Ureter (tissue), 1 donor: ENCODE data around the gene KBTBD13. TPM values are rescaled to one million over a fixed set of nuclear protein-coding genes. Genes with fewer than 3 reads are reported as not detected.
"Not testable (repeated sequence)": the region's sequence is repeated elsewhere in the genome, so short reads cannot be mapped to it uniquely, and the experiment has no call there.

Source experiments
- DNase-seq: peaks from one replicate; pipeline ENCODE4 v3.0.0-alpha.2; 2020; ENCODE audit warnings: low spot score
- total RNA-seq: library from RNA; stranded (reverse); gene quantifications from one replicate; pipeline ENCODE4 v1.2.4, GENCODE V29; 2023
- donor health status: DM: yes; HTN: yes; CAD: no.

The KBTBD13 gene
- total RNA-seq, 1 donor from 2014 or later: 0.18 TPM

DNA sequence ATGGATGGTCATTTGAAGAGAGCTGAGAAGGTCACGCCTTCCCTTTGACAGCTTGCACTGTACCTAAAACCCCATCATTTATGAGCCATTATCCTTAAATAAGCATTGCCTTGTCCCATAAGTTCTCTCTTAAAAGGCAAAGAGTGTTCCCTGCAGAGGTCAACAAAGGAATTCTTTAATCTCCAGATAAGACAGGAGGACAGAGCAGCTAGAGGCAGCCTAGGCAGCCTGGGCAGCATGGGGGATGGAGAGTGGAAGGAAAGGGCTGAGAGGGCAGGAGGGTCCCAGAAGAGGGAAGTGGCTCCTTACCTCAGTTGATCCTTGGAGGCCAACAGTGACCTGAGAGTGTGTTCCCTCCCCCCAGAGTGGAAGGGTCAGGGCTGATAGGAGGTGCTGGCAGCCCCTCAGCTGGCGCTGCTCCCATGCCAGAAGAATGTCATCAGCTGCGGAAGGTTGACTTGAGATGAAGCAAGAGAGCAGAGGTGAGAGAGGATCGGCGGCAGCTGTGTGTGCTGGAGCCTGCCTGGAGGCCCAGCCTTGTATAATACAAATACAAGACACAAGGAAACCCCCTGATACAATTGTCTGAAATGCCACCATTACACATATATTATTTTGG, 12.8 kb downstream of the KBTBD13 start:
- no peak for DNase-seq

DNA sequence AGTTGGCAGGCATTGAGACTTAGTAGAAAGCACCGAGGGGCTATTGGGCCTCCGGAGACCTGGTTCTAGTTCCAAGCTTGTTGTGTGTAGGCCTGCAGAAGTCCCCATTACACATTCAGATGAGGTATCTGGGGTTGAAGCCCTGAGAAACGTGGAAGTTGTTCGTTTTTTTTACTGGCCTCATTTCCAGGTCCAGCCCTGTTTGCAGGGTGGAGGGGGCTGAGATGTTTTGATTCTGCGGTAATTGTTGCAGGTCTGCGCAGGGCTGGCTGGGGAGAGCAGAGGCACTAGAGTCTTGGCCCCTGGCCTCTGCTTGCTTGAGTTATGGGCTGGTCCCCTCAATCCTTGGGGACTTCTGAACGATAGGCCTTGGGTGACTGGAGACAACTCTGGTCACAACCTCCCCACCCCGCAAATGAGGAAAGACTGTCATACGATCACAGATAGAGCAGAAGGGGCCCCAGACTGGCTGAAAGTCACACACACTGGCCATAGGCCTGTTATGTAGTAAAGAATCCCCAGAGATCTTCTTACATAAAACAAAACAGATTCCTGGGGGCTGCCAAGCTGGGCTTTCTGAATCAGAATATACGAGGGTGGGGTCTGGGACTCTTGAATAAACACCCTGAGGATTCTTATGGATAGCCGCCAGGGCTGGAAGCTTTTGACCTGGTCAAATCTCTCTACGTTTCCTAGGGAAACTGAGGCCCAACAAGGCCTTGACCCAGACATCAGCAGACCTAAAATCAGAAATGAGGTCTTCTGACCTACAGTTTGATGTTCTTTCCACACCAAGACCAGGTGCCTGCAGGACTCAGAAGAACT, 15.6 kb downstream of the KBTBD13 start:
- no peak for DNase-seq

DNA sequence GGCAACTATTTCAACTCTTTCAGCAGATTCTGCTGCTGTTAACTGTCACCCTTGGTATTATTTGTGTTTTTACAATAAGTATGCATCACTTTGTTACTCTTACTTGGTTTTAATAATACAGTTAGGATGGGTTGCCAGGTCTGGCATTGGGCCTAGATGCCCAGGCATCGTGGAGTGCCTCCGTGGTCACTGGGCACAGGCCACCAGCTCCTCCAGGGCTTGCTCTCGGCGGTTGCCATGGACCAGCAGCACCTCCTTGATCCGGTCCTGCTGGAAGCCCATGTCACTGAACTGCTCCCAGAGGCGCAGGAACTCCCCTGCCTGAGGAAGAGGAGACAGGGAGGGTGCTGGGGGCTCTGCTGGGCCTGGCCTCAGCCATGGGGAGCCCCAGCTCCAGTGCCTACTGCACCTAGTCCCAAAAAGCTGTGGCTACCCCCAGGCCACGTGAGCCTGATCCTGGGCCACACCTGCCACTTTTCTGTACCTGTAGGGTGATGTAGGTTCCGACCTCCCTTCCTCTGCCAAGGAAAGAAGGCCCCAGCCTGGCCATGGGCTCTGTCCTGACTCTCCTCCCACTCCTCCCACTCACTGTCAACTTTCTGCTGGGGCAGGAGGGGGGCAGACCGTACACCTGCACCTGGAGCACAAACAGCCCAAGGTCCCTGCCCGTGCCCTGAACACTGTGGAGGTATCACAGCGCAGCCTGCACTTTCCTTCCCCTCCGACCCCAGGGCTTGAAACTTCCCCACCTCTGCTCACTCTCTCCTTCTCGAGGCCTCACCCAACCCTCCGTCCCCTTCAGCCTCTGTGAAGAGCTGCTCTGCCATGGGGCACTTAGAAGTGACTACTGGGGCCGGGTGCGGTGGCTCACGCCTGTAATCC, 16.6 kb downstream of the KBTBD13 start:
- no peak for DNase-seq

DNA sequence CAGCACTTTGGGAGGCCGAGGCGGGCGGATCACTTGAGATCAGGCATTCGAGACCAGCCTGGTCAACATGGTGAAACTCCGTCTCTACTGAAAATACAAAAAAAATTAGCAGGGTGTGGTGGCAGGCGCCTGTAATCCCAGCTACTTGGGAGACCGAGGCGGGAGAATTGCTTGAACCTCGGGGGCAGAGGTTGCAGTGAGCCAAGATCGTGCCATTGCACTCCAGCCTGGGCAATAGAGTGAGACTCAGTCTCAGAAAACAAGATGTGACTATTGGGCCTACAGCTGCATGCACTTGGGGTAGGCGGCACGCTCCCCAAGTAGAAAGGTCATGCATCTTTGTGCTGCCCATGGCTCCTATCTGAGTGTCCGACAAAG, 17.2 kb downstream of the KBTBD13 start:
- DNase-seq: not testable (repeated sequence)

GRCh38 chr15:65094294-65094995, 17.9 kb downstream of the KBTBD13 start:
- no peak for DNase-seq

DNA sequence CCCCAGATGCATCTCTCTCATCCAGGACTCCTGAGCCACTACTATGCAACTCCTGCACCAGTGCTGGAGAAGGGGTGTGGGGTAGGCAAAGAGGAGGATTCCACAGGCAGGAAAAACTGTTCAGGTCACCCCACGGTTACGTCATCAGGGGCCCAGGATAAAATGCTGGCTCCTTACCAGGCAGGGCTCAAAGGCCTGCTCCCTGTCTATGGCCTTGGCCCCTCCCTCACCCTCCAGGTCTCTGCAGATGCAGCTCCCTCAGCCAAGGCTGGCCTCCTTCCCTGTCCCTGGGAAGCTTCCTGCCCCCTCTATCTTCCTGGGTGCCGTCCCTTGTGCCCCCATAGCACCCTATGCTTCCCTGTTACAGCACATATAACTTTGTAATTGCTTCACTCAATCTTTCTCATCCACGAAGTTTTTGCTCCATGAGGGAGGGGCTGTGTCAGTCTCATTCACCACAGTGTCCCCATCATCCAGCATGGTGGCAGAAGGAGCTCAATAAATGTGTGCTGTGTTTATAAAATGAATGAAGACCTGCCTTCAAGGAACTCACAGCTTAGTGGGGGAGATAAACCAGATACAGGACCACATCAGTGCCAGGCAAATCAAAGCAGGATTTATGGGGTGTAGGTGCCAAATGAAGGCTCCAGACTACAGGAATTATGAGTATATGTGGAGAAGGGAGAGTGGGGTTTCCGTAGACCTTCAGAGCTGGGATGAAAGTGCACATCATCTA, 18.6 kb downstream of the KBTBD13 start:
- DNase-seq: no peak

GRCh38 chr15:65095747-65096104, 19.2 kb downstream of the KBTBD13 start:
- DNase-seq: no peak

GRCh38 chr15:65096481-65097385, 20.2 kb downstream of the KBTBD13 start:
- DNase-seq: no peak

GRCh38 chr15:65097651-65098263, 21.2 kb downstream of the KBTBD13 start:
- no peak for DNase-seq

GRCh38 chr15:65099336-65099735, 22.8 kb downstream of the KBTBD13 start:
- DNase-seq: peak; percentile 29

DNA sequence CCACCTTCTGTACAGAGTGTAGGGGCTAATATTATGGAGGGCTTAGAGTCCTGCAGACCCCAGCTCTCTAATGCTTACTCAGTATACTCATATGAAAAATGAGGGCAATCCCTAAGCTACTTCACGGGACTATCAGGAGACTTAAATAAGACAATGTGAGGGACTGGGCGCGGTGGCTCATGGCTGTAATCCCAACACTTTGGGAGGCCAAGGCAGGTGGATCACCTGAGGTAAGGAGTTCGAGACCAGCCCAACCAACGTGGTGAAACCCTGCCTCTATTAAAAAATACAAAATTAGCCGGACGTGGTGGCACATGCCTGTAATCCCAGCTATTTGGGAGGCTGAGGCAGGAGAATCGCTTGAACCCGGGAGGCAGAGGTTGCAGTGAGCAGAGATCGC, 23.3 kb downstream of the KBTBD13 start:
- DNase-seq: peak; percentile 23

GRCh38 chr15:65100442-65100841, 23.9 kb downstream of the KBTBD13 start:
- DNase-seq: no peak

GRCh38 chr15:65101411-65101890, 24.9 kb downstream of the KBTBD13 start:
- peak; percentile 77 for DNase-seq

DNA sequence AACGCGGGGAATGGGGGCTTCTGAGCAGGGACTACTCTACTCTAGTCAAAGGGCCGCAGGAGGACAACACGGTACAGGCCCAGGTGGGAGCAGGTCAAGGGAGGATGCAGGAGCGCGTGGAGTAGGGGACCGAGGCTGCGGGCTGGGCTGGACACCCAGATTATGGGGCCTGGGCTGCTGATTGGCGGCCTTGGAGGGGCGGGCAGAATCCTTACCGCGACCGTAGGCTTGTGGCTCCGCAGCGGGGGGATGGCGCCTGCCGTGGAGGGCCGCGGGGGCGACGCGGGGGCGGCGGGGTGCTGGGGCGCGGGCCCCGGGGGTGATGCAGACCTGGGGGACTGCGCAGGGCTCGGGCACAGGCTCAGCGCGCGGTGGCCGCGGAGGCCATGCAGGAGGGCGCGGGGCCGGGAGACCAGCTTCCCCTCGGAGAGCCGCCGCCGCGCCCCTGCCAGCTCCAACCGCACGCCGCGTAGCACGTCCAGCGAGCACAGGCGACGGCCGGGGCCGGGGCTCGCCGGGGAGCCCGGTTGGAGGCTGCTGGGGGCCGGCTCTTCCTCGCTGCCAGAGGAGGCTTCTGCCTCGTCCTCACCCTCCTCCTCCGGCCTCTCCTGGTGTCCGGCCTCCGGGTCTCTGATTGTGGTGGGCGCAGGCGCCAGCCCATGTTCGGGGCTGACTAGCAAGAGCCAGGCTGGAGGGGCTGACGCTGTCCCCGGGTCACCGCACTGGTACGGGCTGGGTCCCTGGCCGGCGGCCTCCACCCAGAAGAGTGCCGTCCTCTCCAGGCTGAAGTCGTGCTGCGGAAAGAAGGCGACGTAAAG, 25.6 kb downstream of the KBTBD13 start:
- no peak for DNase-seq

- DNase-seq: no peak
Observed at GRCh38 chr15:65102912-65103311, 26.4 kb downstream of the KBTBD13 start.

DNA sequence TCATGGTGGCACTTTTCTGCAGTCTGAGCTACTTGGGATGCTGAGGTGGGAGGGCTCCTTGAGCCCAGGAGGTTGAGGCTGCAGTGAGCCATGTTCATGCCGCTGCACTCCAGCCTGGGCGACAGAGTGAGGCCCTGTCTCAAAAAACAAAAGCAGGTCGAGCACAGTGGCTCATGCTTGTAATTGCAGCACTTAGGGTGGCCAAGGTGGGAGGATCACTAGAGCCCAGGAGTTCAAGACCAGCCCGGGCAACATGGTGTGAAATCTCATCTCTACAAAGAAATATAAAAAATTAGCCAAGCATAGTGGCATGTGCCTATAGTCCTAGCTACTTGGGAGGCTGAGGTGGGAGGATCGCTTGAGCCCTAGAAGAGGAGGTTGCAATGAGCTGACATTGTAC, 28.5 kb downstream of the KBTBD13 start:
- no peak for DNase-seq

DNA sequence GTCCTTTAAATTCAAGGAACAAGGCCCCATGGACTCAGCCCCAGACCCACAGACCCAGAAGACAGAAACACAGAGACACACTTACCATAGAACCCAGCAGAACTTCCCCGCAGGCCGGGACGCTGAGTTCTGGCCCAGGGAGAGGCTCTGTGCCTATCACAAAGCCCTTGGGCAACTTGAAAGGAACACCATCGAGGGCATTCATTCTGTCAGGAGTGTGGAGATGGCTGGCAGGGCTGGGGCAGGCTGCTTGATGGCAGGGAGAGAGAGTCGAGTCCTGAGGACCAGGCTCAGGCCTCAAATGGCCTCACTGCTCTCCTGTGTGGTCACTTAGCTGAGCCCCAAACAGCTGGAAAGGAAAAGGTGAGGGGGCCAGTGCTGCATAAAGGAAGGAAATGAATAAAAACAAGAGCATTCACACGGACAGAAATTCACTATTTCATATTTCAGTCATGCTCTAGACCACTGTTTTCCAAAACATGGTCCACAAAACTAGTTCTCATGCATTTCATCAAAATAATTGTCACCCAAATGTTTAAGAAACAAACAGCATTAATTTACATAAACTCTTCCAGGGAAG, 29.6 kb downstream of the KBTBD13 start:
- DNase-seq: no peak

GRCh38 chr15:65110676-65111292, 34.2 kb downstream of the KBTBD13 start:
- DNase-seq: no peak
